GM23338 (cell line): ENCODE measurements around the gene GBX1. TPM values are rescaled to one million over a fixed set of nuclear protein-coding genes. Genes with fewer than 3 reads are reported as not detected.

Experiments
- ATAC-seq: fragments of 200-7000 bp; cut with Tn5 transposase; 3 replicates; pipeline ENCODE4 v1.9.1; 2020
- DNase-seq: peaks from one replicate; pipeline ENCODE4 v3.0.0-alpha.2; 2015; ENCODE audit warnings: low spot score
- H2AFZ ChIP-seq: fragments of 200-600 bp; sonication (generic); 2 replicates; pipeline ENCODE4 v1.8.0; 2016; ENCODE audit warnings: antibody characterized with exemption, mild to moderate bottlenecking, moderate library complexity
- H3F3A ChIP-seq: fragments of 200-600 bp; sonication (generic); replicated peaks from 2 replicates; pipeline ENCODE4 v1.8.0; 2017; ENCODE audit warnings: antibody characterized with exemption, mixed run types, low read depth
- H3K27ac ChIP-seq: fragments of 200-600 bp; sonication (generic); 2 replicates; pipeline ENCODE4 v1.6.1; 2016; ENCODE audit warnings: low read depth
- H3K27me3 ChIP-seq: fragments of 200-600 bp; sonication (generic); 2 replicates; pipeline ENCODE4 v1.8.0; 2016; ENCODE audit warnings: mild to moderate bottlenecking, mixed run types, moderate library complexity; ENCODE audit not compliant: insufficient read depth
- H3K36me3 ChIP-seq: fragments of 200-600 bp; sonication (generic); 2 replicates; pipeline ENCODE4 v1.8.0; 2016; ENCODE audit warnings: mild to moderate bottlenecking; ENCODE audit not compliant: insufficient read depth
- H3K4me1 ChIP-seq: fragments of 200-600 bp; sonication (generic); 2 replicates; pipeline ENCODE4 v1.8.0; 2016; ENCODE audit warnings: mild to moderate bottlenecking, moderate library complexity; ENCODE audit not compliant: insufficient read depth
- H3K4me2 ChIP-seq: fragments of 200-600 bp; sonication (generic); 2 replicates; pipeline ENCODE4 v1.7.1; 2017; ENCODE audit warnings: mixed run types
- H3K4me3 ChIP-seq: fragments of 200-600 bp; sonication (generic); 2 replicates; pipeline ENCODE4 v1.6.1; 2016; ENCODE audit warnings: mixed run types
- H3K79me2 ChIP-seq: fragments of 200-600 bp; sonication (generic); replicated peaks from 2 replicates; pipeline ENCODE4 v1.8.0; 2017; ENCODE audit warnings: mild to moderate bottlenecking; ENCODE audit not compliant: insufficient read depth
- H3K9me2 ChIP-seq: fragments of 200-600 bp; sonication (generic); 2 replicates; pipeline ENCODE4 v1.8.0; 2017; ENCODE audit not compliant: insufficient read depth
- H4K20me1 ChIP-seq: fragments of 200-600 bp; sonication (generic); replicated peaks from 2 replicates; pipeline ENCODE4 v1.8.0; 2017; ENCODE audit warnings: mild to moderate bottlenecking; ENCODE audit not compliant: insufficient read depth
- H3K27ac Mint-ChIP-seq: 2 replicates; pipeline ENCODE4 v1.8.0; 2020; ENCODE audit warnings: inconsistent platforms, mild to moderate bottlenecking, moderate library complexity, mixed read lengths
- H3K27me3 Mint-ChIP-seq: 3 replicates; pipeline ENCODE4 v1.8.0; 2022; ENCODE audit warnings: low read depth, mild to moderate bottlenecking, moderate library complexity, mixed read lengths, inconsistent platforms; ENCODE audit not compliant: insufficient read depth, poor library complexity
- H3K36me3 Mint-ChIP-seq: 3 replicates; pipeline ENCODE4 v1.8.0; 2021; ENCODE audit warnings: low read depth, mild to moderate bottlenecking, inconsistent platforms, moderate library complexity, mixed read lengths
- H3K4me1 Mint-ChIP-seq: 3 replicates; pipeline ENCODE4 v1.8.0; 2020; ENCODE audit warnings: mild to moderate bottlenecking, inconsistent platforms, mixed read lengths
- H3K4me3 Mint-ChIP-seq: 3 replicates; pipeline ENCODE4 v1.8.0; 2021; ENCODE audit warnings: moderate library complexity, mild to moderate bottlenecking, inconsistent platforms, mixed read lengths
- H3K9me3 Mint-ChIP-seq: 3 replicates; pipeline ENCODE4 v1.8.0; 2020; ENCODE audit warnings: moderate library complexity, mild to moderate bottlenecking, inconsistent platforms, mixed read lengths
- CREB1 ChIP-seq: fragments of 250-450 bp; sonication (Bioruptor Pico); IDR thresholded peaks from 2 replicates; pipeline ENCODE4 v1.5.0; 2020; ENCODE audit warnings: low read depth, mild to moderate bottlenecking, moderate library complexity
- CTCF ChIP-seq, 2 experiments: fragments of 200-600 bp in 1 of 2; sonication (generic) in 1 of 2; conservative IDR thresholded peaks; 2 replicates each; pipeline versions ENCODE4 v1.5.1 to v1.6.1; 2016 to 2017; ENCODE audit warnings: antibody characterized with exemption in 2 of 2, low read depth in 2 of 2, mild to moderate bottlenecking in 2 of 2, moderate library complexity in 1 of 2
- EZH2phosphoT487 ChIP-seq: fragments of 200-600 bp; sonication (generic); IDR thresholded peaks from one replicate; pipeline ENCODE4 v1.8.1; 2018; ENCODE audit warnings: antibody characterized with exemption; ENCODE audit not compliant: unreplicated experiment
- NANOG ChIP-seq: IDR thresholded peaks from 2 replicates; pipeline ENCODE4 v1.6.1; 2016; ENCODE audit warnings: antibody characterized with exemption, borderline replicate concordance
- POLR2AphosphoS5 ChIP-seq: IDR thresholded peaks from 2 replicates; pipeline ENCODE4 v1.6.1; 2016; ENCODE audit warnings: antibody characterized with exemption, low read depth
- REST ChIP-seq: IDR thresholded peaks from one replicate; pipeline ENCODE4 v1.6.1; 2018; ENCODE audit warnings: antibody characterized with exemption; ENCODE audit not compliant: unreplicated experiment
- STAT1 ChIP-seq: IDR thresholded peaks from one replicate; pipeline ENCODE4 v1.6.1; 2016; ENCODE audit warnings: antibody characterized with exemption; ENCODE audit not compliant: unreplicated experiment
- ZNF114 ChIP-seq: fragments of 250-450 bp; sonication (Bioruptor Pico); IDR thresholded peaks from 2 replicates; pipeline ENCODE4 v1.5.0; 2020; ENCODE audit warnings: mild to moderate bottlenecking, moderate library complexity
- polyA plus RNA-seq: library from polyadenylated mRNA; unstranded; fragments of >200 nt; fragmentation: Nextera tagmentation; extraction: Ambion mirVana; gene quantifications from 2 replicates; pipeline ENCODE4 v1.2.1, GENCODE V29; 2016
- total RNA-seq: library from RNA; depleted of rRNA; stranded (reverse); fragments of >200 nt; shearing (Covaris generic); gene quantifications from 2 replicates; pipeline ENCODE4 v1.2.3, GENCODE V29; 2014
- TF ChIP-seq, protein P1 (sequence below): fragments of 250-450 bp; sonication (Bioruptor Pico); IDR thresholded peaks from 2 replicates; pipeline ENCODE4 v1.5.0; 2020; ENCODE audit warnings: mild to moderate bottlenecking, moderate library complexity

The GBX1 gene
- total and polyA plus RNA-seq, 2 experiments from 2014 or later = 0.24 TPM; not detected in 1

DNA sequence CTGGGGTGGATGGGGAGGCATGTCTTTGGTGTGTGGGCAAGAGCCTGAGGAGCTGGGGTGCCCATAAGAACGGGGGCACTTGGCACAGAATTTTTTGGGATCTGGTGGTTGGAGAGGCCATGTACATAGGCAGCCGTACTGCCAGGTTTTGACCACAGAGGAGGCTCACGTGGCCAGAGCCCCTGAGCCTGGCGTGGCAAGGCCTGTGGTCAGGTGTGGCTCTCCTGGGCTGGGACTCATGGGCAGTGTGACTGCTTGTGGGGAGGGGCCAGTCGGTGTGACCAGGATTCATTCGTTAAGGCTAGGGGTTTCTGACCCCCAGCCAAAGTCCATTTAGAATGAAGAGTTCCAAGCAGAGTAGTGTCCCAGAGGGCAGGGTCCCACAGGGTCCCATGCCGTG, 43.0 kb downstream of the GBX1 start (continued):
- TF ChIP-seq, protein P1, sequence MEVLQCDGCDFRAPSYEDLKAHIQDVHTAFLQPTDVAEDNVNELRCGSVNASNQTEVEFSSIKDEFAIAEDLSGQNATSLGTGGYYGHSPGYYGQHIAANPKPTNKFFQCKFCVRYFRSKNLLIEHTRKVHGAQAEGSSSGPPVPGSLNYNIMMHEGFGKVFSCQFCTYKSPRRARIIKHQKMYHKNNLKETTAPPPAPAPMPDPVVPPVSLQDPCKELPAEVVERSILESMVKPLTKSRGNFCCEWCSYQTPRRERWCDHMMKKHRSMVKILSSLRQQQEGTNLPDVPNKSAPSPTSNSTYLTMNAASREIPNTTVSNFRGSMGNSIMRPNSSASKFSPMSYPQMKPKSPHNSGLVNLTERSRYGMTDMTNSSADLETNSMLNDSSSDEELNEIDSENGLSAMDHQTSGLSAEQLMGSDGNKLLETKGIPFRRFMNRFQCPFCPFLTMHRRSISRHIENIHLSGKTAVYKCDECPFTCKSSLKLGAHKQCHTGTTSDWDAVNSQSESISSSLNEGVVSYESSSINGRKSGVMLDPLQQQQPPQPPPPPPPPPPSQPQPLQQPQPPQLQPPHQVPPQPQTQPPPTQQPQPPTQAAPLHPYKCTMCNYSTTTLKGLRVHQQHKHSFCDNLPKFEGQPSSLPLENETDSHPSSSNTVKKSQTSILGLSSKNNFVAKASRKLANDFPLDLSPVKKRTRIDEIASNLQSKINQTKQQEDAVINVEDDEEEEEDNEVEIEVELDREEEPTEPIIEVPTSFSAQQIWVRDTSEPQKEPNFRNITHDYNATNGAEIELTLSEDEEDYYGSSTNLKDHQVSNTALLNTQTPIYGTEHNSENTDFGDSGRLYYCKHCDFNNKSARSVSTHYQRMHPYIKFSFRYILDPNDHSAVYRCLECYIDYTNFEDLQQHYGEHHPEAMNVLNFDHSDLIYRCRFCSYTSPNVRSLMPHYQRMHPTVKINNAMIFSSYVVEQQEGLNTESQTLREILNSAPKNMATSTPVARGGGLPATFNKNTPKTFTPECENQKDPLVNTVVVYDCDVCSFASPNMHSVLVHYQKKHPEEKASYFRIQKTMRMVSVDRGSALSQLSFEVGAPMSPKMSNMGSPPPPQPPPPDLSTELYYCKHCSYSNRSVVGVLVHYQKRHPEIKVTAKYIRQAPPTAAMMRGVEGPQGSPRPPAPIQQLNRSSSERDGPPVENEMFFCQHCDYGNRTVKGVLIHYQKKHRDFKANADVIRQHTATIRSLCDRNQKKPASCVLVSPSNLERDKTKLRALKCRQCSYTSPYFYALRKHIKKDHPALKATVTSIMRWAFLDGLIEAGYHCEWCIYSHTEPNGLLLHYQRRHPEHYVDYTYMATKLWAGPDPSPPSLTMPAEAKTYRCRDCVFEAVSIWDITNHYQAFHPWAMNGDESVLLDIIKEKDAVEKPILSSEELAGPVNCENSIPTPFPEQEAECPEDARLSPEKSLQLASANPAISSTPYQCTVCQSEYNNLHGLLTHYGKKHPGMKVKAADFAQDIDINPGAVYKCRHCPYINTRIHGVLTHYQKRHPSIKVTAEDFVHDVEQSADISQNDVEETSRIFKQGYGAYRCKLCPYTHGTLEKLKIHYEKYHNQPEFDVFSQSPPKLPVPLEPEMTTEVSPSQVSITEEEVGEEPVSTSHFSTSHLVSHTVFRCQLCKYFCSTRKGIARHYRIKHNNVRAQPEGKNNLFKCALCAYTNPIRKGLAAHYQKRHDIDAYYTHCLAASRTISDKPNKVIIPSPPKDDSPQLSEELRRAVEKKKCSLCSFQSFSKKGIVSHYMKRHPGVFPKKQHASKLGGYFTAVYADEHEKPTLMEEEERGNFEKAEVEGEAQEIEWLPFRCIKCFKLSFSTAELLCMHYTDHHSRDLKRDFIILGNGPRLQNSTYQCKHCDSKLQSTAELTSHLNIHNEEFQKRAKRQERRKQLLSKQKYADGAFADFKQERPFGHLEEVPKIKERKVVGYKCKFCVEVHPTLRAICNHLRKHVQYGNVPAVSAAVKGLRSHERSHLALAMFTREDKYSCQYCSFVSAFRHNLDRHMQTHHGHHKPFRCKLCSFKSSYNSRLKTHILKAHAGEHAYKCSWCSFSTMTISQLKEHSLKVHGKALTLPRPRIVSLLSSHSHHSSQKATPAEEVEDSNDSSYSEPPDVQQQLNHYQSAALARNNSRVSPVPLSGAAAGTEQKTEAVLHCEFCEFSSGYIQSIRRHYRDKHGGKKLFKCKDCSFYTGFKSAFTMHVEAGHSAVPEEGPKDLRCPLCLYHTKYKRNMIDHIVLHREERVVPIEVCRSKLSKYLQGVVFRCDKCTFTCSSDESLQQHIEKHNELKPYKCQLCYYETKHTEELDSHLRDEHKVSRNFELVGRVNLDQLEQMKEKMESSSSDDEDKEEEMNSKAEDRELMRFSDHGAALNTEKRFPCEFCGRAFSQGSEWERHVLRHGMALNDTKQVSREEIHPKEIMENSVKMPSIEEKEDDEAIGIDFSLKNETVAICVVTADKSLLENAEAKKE (CRISPR knock-in tag) = no peak

GRCh38 chr7:151123822-151124464, 43.6 kb downstream of the GBX1 start:
- Mint-ChIP-seq H3K9me3 (no peaks in the 10 kb centered on the region), H3K27me3 (peaks cover 39% of the 10 kb centered on the region), H3K27ac (no peak overlapping the region), H3K4me3 (peak overlapping the region; percentile 40), H3K4me1 (peaks cover 39% of the 10 kb centered on the region), H3K36me3 (peaks cover 36% of the 10 kb centered on the region)
- Histone ChIP-seq H3K9me2 (no peaks in the 10 kb centered on the region), H2AFZ (no peak overlapping the region), H3K4me1 (peaks cover 15% of the 10 kb centered on the region), H3K27ac (no peak overlapping the region), H3K4me3 (no peak overlapping the region), H3K27me3 (peaks cover 22% of the 10 kb centered on the region), H4K20me1 (peaks cover 23% of the 10 kb centered on the region), H3K4me2 (no peak overlapping the region), H3K79me2 (no peaks in the 10 kb centered on the region), H3F3A (peaks cover 21% of the 10 kb centered on the region), H3K36me3 (no peaks in the 10 kb centered on the region; the same call in 1 of the 2 replicates)
- ATAC-seq (peak; percentile 62), DNase-seq (peak; percentile 92)
- no peak for TF ChIP-seq REST
- no peak for TF ChIP-seq STAT1
- TF ChIP-seq NANOG = no peak
- no peak for TF ChIP-seq CREB1 (CRISPR knock-in tag)
- TF ChIP-seq CTCF (conservative IDR thresholded peaks at IDR 0.05; ENCODE audit: low read depth in 2 of 2) = peak; percentile 93 to 100
- TF ChIP-seq ZNF114 (CRISPR knock-in tag) = no peak
- TF ChIP-seq POLR2AphosphoS5 = no peak
- no peak for TF ChIP-seq EZH2phosphoT487
